B cell (primary cell): ENCODE data around the gene NUDT12.

ENCODE experiments used
- CTCF ChIP-seq: fragments of 200-600 bp; IDR thresholded peaks from one replicate; pipeline ENCODE4 v1.8.0; 2022; ENCODE audit warnings: antibody characterized with exemption, mild to moderate bottlenecking
- EZH2 ChIP-seq: IDR thresholded peaks from 2 replicates; pipeline ENCODE4 v1.6.1; 2012; ENCODE audit warnings: borderline replicate concordance, low read depth, mild to moderate bottlenecking, moderate library complexity, low read length; ENCODE audit not compliant: insufficient read depth, poor library complexity, severe bottlenecking

- no peak for TF ChIP-seq CTCF
- TF ChIP-seq EZH2, result no peak
Measured at GRCh38 chr5:103532086-103532734, 30.4 kb downstream of the NUDT12 start.
